Measurements from ENCODE around the gene GCDH.
"Not testable (repeated sequence)": the region's sequence is repeated elsewhere in the genome, so short reads cannot be mapped to it uniquely, and the experiment has no call there.

GCDH gene

DNA sequence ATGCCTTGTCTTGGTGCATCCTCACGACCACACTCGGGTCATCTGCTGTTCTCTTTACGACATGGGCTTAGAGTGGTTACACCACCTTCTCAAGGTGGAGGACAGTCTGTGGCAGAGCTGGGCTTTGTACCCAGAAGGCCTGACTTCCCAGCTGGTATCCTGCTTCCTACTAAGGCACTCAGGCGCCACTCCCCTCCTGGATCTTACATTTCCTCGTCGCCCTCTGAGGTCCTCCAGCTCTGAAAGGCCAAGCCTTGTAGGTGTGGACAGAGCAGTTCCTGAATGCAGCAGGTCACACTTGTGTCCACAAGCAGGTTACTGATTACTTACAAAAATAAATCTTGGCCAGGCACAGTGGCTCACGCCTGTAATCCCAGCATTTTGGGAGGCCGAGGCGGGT is 16.2 kb downstream of the GCDH start:
- DNase-seq (ENCODE audit: low read depth), result no peak

DNA sequence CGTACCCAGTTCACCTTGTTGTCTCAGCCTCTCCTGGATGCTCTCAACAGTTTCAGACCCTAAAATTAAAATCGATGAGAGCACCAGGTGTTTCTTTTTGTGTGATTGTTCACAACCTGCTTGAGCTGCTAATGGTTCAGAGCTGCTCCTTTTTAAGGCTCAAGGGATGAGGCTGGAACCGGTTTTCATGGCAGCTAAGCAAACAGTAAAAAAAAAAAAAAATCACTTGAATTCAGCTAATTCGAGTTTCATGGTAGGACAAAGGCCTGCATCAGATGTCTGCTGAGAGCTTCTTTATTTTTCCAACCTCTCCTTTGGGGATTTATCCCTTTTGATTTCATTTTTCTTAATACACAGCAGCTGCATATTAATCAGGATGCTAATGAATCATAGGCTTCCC is 21.6 kb downstream of the GCDH start:
- DNase-seq (ENCODE audit: low read depth), result no peak

- no peak for DNase-seq (ENCODE audit: low read depth)
Observed at GRCh38 chr19:12913011-12913561, 22.1 kb downstream of the GCDH start.

DNA sequence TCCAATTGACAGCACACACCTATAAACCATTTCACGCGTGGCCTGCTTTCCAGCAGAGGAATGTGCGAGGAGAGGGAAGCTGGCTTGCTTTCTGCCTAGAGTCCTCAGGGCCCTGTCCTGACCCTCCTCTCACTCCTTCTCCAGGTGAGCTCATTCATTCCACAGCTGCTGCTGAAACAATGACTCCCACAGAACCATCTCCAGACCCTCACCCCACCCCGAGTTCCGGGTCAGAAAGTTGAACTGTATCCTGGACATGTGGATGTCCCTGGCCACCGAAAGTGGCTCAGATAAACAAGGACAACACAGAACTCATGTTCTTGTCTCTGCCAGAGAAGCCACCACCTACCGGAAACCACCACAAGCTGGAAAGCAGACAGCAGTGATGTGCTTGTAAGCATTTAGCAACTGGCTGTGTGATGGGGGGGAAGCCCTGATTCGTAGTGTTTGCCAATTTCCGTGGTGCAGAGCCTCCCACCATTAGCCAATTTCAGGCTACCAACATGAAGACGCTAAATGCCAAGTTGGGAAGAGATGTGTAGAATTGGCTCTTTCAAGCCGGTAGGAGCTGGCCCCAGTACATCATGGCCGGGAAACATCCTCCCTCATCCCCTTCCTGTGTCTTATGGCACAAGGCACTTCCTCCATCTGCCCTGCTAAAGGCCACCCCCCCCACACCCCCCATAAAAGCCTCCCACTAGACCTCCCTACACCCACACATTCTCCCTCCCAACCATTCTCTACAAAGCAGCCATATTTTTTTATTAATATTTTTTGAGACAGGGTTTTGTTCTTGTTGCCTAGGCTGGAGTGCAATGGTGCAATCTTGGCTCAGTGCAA is 23.1 kb downstream of the GCDH start:
- DNase-seq (ENCODE audit: low read depth), result no peak

GRCh38 chr19:12915860-12916259 is 24.9 kb downstream of the GCDH start:
- not testable (repeated sequence) for DNase-seq (ENCODE audit: low read depth)

GRCh38 chr19:12918253-12918652 is 27.3 kb downstream of the GCDH start:
- DNase-seq (ENCODE audit: low read depth), result no peak

DNA sequence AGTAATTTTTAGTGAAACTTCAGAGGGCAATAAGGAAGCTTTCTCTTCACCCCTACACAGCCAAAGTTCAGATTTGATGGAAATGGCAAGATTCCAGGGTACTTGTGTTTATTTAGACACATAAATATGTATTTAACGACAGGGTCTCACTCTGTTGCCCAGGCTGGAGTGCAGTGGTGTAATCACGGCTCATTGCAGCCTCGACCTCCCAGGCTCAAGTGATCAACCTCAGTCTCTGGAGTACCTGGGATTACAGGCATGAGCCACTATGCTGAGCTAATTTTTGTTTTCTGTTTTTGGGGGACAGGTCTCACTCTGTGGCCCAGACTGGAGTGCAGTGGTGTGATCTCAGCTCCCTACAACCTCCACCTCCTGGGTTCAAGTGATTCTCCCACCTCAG is 30.1 kb downstream of the GCDH start:
- DNase-seq (ENCODE audit: low read depth), result no peak

GRCh38 chr19:12922959-12923358 is 32.0 kb downstream of the GCDH start:
- DNase-seq (ENCODE audit: low read depth), result no peak

DNA sequence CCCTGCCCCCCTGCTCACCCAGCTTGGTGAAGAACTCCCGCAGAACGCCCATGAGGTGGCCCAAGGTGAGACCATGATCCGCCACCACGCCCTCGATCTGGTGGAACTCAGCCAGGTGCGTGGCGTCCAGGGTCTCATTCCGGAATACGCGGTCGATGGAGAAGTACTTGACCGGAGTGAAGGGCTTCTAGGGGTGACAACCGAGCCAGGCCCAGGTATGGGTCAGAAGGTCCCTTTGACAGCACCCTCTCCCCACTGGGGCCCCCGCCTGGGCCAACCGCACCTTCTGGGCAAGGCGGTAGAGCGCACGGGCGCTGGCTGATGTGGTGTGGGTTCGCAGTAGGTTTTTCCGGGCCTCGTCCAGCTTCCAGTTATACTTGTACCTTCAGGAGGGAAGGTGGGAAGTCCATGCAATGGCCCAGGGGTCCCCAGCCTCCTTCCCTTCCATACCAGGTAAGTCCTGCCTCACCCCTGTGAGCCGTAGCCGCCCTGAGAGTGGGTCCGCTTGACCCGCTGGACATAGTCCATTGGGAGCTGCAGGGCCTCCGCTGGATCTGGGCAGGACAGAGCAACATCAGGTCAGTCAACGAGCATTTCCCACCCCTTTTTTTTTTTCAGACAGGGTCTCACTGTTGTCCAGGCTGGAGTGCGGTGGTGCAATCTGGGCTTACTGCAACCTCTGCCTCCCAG is 33.8 kb downstream of the GCDH start:
- DNase-seq (ENCODE audit: low read depth), result no peak

- DNase-seq (ENCODE audit: low read depth), result no peak
Observed at GRCh38 chr19:12930002-12930645, 39.2 kb downstream of the GCDH start.

DNA sequence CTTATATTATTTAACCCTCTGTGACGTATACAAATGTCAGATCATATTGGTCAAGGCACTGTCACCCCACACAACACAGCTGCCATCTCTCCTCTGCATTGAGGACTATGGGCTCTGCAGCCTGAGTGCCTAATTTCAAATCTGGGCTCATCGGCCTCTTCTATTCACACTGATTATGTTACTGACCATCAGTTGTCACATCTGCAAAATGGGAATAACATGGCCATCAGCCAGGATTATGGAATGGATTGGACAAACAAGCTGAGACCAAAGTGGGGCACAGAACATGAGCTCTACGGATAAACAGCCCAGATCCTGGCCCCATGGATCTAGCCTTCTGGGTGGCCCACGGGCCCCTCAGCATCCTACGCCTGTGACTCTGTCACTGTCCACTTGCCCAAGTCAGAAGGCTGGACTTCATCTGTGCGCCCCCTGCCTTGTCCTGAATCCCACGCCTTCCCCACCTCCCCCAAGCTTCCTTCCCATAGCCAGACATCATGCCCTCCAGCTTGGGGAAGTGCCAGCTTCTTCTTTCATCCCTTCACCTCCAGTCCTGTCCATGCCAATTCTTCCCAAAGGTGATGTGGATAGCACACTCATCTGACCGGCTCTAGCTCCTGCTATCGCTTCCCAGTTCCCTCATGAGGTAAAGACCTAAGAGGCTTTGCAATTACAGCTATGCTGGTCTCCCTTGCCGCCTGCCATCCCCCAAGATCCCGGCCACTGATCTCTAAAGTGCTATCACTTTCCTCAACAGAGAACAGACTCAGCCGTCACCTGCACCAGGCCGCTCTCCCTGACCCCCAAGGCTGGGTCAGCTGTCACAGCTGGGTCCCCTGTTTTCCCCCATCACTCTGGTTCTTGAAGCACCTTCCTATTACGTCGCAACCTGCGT is 41.7 kb downstream of the GCDH start:
- no peak for DNase-seq (ENCODE audit: low read depth)

- peak; percentile 84 for DNase-seq (ENCODE audit: low read depth)
Observed at GRCh38 chr19:12933287-12934072, 42.5 kb downstream of the GCDH start, which contains the start of gene FARSA. FARSA (minus strand) TSS chr19:12933711; CDS start chr19:12933696, 15 bp downstream.

GRCh38 chr19:12935071-12935470 is 44.1 kb downstream of the GCDH start:
- no peak for DNase-seq (ENCODE audit: low read depth)

- no peak for DNase-seq (ENCODE audit: low read depth)
Observed at GRCh38 chr19:12936582-12936981, 45.6 kb downstream of the GCDH start.

GRCh38 chr19:12937093-12937926 is 46.4 kb downstream of the GCDH start:
- no peak for DNase-seq (ENCODE audit: low read depth)

GRCh38 chr19:12937927-12938778 is 47.2 kb downstream of the GCDH start, which contains the start of gene CALR:
CALR (plus strand) TSS chr19:12938609; CDS start chr19:12938680, 71 bp downstream.
- peak; percentile 99 for DNase-seq (ENCODE audit: low read depth)

DNA sequence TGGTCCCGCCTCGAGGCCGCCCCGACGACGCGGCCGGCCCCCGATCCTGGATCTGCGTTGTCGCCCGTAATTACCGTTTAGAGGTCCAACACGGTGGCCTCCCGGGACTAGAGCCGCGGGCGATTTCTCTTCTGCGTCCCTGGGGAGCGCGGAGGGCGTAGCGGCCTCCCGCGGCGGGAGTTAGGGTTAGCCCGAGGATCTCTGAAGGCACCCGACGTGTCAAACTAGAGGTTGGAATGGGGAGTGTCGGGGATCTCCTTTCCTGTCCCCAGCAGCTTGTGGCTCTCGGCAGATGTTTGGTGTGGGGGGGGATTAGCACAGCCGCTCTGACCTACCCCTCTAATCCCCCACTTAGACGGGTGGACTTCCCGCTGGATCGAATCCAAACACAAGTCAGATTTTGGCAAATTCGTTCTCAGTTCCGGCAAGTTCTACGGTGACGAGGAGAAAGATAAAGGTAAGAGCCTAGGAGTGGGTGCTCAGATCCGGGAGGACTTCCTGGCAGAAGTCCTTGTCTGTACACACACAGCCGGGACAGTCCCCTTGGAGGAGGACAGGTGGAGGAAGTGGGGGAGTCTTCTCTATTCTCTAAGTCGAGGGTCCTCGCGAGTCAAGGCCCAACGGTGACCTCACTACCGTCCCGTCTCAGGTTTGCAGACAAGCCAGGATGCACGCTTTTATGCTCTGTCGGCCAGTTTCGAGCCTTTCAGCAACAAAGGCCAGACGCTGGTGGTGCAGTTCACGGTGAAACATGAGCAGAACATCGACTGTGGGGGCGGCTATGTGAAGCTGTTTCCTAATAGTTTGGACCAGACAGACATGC is 48.0 kb downstream of the GCDH start:
- no peak for DNase-seq (ENCODE audit: low read depth)

- no peak for DNase-seq (ENCODE audit: low read depth)
Observed at GRCh38 chr19:12939975-12940423, 49.0 kb downstream of the GCDH start.

Measured in stromal cell of bone marrow (primary cell).